GDM1 (cell line): ENCODE results near the gene KRTAP12-2.
A peak's percentile ranks its signal among the peaks of the same experiment; 100 is the strongest.

Experiments
- DNase-seq: peaks from one replicate; lab custom pipeline; 2025; lab: John Stamatoyannopoulos, UW

Gene KRTAP12-2

DNA sequence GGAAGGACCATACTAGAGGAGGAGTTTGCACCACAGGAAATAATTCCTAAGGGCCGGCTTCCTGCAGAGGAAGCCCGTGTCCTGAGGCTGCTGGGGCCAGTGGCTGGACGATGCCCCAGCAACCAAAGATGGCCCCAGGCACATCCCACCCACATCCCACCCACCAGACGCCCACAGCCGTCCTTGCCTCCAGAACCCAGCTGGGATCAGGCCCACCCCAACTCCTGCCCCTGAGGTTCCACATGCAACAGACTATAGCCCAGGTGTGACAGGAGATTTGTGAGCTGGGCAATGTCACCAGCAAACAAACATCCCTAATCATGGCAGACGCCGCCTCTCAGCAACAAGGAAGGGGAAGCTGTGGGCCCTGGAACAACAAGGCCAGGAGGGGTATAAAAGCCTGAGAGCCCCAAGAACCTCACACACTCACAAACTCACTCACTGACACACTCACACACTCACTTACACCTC lies 40.0 kb downstream of the KRTAP12-2 start, which contains the start of gene KRTAP10-9:
Gene KRTAP10-9, plus strand, starts transcription at position 421 of the 471 bp plus-strand sequence. CDS start 79 bp downstream, outside the sequence.
- DNase-seq = no peak

DNA sequence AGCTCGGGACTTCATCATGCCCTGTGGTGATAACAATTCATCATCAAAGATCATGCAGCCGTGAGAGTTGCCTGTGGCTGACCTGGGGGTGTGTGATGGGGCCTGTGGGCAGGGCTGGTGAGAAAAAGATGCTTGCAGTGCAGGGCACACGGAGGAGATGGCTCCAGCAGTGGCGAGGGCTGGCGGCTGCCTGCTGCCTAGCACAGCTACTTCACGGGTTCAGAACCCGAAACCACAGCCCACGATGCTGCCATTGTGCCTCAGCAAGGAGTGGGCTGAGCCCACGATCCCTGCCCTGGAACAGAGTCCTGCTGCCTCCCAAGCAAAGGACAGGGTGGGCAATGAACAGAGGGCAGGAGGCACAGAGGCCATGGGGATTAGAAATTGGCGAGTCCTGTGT lies 40.5 kb downstream of the KRTAP12-2 start:
- no peak for DNase-seq

GRCh38 chr21:44625756-44626155 lies 41.0 kb downstream of the KRTAP12-2 start:
- no peak for DNase-seq

DNA sequence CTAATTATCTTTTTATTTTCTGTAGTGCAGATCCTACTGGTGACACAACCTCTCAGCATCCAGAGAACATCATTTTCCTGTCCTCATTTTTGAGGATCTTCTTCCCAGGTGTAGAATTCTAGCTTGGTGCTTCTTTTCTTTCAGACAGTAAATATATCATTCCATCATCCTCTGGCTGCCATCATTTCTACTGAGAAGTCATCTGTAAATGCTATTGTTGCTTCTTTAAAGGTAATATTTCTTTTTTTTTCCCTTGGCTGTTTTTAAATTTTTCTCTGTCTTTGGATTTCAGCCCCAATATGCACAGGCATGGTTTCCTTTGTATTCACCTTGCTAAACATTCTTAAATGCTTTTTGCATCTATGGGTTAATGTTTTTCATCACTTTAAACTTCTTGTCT lies 43.2 kb downstream of the KRTAP12-2 start:
- no peak for DNase-seq

DNA sequence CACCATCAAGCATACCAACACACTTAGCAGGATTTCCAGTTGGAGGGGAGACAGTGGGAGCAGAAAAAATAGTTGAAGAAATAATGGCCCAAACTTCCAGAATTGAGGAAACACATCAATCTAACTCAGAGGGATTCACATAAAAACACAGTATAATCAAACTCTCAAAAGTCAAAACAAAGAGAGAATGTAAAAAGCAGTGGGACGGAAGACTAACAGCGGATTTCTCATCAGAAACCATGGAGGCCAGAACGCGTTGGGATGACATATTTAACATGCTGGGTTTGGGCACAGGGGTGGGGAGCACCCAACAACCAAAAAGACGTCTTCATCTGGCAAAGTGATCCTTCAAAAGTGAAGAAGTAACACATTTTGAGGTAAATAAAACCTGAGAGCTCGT lies 46.8 kb downstream of the KRTAP12-2 start:
- no peak for DNase-seq

GRCh38 chr21:44618909-44619308 lies 47.8 kb downstream of the KRTAP12-2 start:
- no peak for DNase-seq

- DNase-seq = peak; percentile 4
These were observed 48.2 kb downstream of the KRTAP12-2 start for GRCh38 chr21:44618504-44618903.

- no peak for DNase-seq
These were observed 49.6 kb downstream of the KRTAP12-2 start for GRCh38 chr21:44617071-44617501.

- DNase-seq = no peak
These were observed 50.2 kb downstream of the KRTAP12-2 start for GRCh38 chr21:44616591-44616926.
